Left ventricle myocardium inferior (tissue), 1 donor: ENCODE data around the gene TARS3. TPM values are rescaled to one million over a fixed set of nuclear protein-coding genes. Genes with fewer than 3 reads are reported as not detected.

ENCODE experiments used
- DNase-seq: peaks from one replicate; pipeline ENCODE4 v3.0.0-alpha.2; 2020
- H3K27ac ChIP-seq: fragments of 200-600 bp; replicated peaks from 2 replicates; pipeline ENCODE4 v1.8.0; 2021
- H3K27me3 ChIP-seq: fragments of 200-600 bp; 2 replicates; pipeline ENCODE4 v1.8.0; 2021; ENCODE audit warnings: low read depth
- H3K36me3 ChIP-seq: fragments of 200-600 bp; 2 replicates; pipeline ENCODE4 v1.8.0; 2021
- H3K4me1 ChIP-seq: fragments of 200-600 bp; 2 replicates; pipeline ENCODE4 v1.8.0; 2021
- H3K4me3 ChIP-seq: fragments of 200-600 bp; 2 replicates; pipeline ENCODE4 v1.8.0; 2021; ENCODE audit warnings: mild to moderate bottlenecking, moderate library complexity
- H3K9me3 ChIP-seq: fragments of 200-600 bp; replicated peaks from 2 replicates; pipeline ENCODE4 v1.8.0; 2021
- CTCF ChIP-seq: fragments of 200-600 bp; IDR thresholded peaks from 2 replicates; pipeline ENCODE4 v1.8.0; 2021; ENCODE audit warnings: antibody characterized with exemption, mild to moderate bottlenecking, borderline replicate concordance
- intact Hi-C: fragments of 100-400 bp; cut with micrococcal nuclease; formaldehyde crosslinking; loops from one replicate; pipeline ENCODE4 v1.11.0; 2022
- total RNA-seq: library from RNA; stranded (reverse); fragmentation: NEBNext Ultra II Directional; extraction: Animal tissue kit (Norgen Biotek cat#: 25700); gene quantifications from one replicate; pipeline ENCODE4 v1.2.1, GENCODE V29; 2021
- donor health status: DM: no; HTN: yes; CAD: no; lungs with severe emphysema.

TARS3 gene
- total RNA-seq, 1 donor from 2014 or later = 36.2 TPM

GRCh38 chr15:101608201-101608600 lies 116.1 kb downstream of the TARS3 start:
- intact Hi-C loops = no loop called here
- Histone ChIP-seq H3K36me3 (no peaks in the 10 kb centered on the region), H3K27ac (peak overlapping the region; percentile 46), H3K27me3 (no peaks in the 10 kb centered on the region), H3K4me3 (no peak overlapping the region), H3K4me1 (peaks cover 24% of the 10 kb centered on the region), H3K9me3 (no peaks in the 10 kb centered on the region)
- no peak for TF ChIP-seq CTCF
- no peak for DNase-seq

- Histone ChIP-seq H3K36me3 (no peaks in the 10 kb centered on the region), H3K27ac (no peak overlapping the region), H3K4me3 (no peak overlapping the region), H3K4me1 (peaks cover 13% of the 10 kb centered on the region), H3K9me3 (no peaks in the 10 kb centered on the region), H3K27me3 (no peaks in the 10 kb centered on the region)
- TF ChIP-seq CTCF = no peak
- DNase-seq = no peak
- intact Hi-C loops = no loop called here
These were observed 117.2 kb downstream of the TARS3 start for GRCh38 chr15:101607108-101607507.

- no peak for TF ChIP-seq CTCF
- DNase-seq = no peak
- H3K36me3 ChIP-seq = no peaks in the 10 kb centered on the region
- H3K9me3 ChIP-seq = no peaks in the 10 kb centered on the region
- no peak overlapping the region for H3K27ac ChIP-seq
- intact Hi-C loops = no loop called here
- H3K27me3 ChIP-seq = peaks cover 5% of the 10 kb centered on the region
- peaks cover 6% of the 10 kb centered on the region for H3K4me1 ChIP-seq
- no peak overlapping the region for H3K4me3 ChIP-seq
These were observed 120.0 kb downstream of the TARS3 start for GRCh38 chr15:101604124-101604874.

Other genes starting within 250 kb of the TARS3 start
- gene PCSK6, start 234.8 kb downstream of the TARS3 start, total RNA-seq = 28.6 TPM
- gene TM2D3, start 72.1 kb downstream of the TARS3 start, total RNA-seq = 50.6 TPM
- not detected for gene OR4F6, start 79.0 kb upstream of the TARS3 start, total RNA-seq
- gene OR4F15, start 87.7 kb upstream of the TARS3 start, total RNA-seq = not detected